Stimulated activated CD8-positive, alpha-beta memory T cell treated with anti-CD3 and anti-CD28 coated beads, Interleukin-7, amount 100 ng/mL, for 24 hours (primary cell): ENCODE results near the gene TTLL5.

Experiments used
- DNase-seq: peaks from one replicate; pipeline ENCODE4 v3.0.0-alpha.2; 2020; ENCODE audit warnings: low read depth

The TTLL5 gene

DNA sequence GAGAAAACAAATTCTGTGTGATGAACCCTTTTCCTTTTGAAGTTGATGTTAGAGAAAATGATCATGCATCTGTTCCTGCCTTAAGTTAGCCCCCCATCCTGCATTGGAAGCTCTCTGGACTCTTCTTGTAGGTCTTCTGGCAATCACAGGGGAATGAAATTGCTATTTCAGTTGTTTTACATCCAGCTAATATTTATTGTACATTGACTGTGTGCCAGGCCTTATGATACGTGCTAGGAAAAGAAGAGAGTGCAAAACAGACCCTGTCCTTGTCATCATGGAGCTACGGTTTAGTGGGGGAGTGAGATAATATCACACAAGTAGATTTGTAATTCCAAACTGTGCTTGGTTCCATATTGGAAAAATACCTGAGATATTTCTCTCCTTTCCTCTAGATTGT is 202.2 kb downstream of the TTLL5 start:
- no peak for DNase-seq

DNA sequence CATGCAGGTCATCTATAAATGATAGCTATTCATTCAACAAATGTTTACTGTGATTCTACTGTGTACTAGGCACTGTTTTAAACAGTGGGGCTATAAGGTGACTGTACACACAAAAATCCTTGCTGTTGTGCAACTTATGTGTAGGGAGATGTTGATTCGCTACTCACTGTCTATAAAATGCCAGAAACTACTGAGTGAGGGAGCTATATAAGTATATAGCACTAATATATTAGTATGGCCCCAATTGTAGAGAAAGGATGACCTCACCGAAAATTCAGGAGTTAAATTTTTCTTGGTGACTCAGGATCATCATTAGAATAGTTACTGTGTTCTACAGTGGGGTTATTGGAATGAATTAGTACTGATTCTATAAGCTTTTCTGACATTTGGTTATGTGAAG is 203.3 kb downstream of the TTLL5 start:
- DNase-seq = no peak

DNA sequence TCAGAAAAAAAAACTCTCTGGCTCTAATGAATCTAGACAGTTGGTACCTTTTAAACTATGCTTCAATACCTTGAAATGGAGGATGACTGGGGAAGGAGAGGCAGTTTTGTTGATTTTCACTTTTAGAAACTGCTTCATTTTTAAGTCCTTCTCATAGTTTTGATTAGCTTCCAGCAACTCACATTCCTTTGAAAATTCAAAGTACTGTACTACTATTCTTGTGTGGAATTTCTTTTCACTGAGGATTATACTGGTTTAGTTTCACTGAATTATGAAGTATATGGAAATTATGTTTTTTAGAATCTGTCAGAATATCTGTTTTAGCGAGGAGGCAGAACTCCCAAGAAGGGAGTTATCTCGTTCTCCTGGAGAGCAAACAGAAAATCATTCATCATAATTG is 204.5 kb downstream of the TTLL5 start:
- no peak for DNase-seq

DNA sequence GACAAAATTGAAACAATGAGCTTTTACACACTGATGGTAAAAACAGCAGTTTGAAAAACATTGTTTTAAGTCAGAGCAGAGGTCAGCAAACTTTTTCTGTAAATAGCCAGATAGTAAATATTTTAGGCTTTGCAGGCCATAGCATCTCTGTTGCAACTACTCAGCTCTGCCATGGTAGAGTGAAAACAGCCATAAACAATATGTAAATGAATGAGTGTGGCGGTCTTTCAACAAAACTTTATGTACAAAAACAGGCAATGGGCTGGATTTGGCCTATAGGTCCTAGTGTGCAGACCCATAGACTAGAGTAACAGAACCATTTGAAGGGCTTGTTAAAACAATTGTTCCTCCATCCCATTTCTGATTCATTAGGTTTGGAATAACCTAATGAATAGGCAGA is 205.9 kb downstream of the TTLL5 start:
- no peak for DNase-seq

DNA sequence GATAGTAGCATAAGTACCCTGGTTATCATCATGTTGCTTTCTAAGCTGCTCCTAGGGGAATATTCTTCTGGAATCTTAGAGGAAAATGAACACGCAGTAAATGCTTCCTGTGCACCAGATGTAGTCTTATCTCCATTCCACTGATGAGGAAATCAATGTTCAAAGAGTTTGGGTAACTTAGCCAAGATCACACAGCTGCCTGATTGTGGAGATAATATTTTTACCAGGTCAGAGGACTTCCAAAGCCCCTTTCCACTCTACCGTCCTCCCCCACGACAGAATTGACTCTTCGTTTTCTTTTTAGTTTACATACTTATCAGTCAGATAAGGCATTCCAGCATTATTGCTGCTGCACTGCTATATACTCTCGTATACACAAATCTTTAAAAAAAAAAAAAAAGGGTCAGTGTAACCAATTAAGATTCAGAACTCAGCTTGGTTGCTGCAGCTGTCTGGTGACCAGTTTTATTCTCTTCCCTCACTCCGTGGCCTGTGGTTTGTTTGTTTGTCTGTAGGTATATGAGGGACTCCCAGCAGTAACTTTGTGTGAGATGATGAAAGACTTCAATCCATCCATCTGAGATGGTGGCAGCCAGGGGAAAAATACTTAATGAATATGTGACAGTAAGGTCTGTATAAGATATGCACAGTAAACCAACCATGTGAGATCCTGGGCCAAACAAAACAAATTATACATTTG is 210.3 kb downstream of the TTLL5 start:
- DNase-seq = no peak

DNA sequence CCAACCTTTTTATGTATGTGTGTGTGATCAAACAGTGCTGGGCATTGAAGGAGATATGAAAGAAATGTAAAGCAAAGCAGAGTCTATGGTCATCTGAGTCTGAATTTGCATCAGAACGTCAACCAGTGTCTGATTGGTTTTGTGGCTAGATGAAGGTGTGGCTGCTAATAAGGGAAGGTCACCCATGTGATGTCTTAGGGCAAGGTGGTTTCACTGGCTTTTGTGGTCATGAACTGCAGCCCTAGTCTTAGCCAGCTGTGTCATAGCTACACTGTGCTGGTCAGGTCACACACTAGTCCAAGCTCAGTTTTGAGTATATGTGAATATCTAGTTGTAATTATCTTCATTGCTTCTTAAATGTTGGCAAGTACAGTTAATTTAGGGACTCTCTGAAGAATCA is 214.9 kb downstream of the TTLL5 start:
- no peak for DNase-seq

- DNase-seq = no peak
These were observed 215.5 kb downstream of the TTLL5 start for GRCh38 chr14:75876530-75876929.

- no peak for DNase-seq
These were observed 216.2 kb downstream of the TTLL5 start for GRCh38 chr14:75877292-75877691.

DNA sequence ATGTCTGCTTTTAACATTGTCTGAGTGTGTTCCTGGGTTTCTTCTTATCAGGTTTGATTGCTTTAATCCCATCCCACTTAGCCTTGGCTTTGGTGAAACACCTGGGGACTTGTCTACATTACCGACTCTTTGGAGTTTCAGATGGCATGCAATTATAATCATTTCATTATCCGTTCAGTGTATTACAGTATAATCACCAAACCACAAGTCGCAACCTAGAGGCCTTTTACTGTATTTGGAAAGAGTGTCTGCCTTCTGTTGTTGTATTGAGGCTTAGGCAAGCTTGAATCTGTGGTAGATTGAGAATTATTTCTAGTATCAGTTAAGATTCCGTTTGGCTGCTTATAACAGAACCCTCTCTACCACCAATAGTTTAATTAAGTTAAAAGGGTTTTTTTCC is 216.8 kb downstream of the TTLL5 start:
- DNase-seq = no peak

GRCh38 chr14:75879031-75879430 is 218.0 kb downstream of the TTLL5 start:
- DNase-seq = no peak

DNA sequence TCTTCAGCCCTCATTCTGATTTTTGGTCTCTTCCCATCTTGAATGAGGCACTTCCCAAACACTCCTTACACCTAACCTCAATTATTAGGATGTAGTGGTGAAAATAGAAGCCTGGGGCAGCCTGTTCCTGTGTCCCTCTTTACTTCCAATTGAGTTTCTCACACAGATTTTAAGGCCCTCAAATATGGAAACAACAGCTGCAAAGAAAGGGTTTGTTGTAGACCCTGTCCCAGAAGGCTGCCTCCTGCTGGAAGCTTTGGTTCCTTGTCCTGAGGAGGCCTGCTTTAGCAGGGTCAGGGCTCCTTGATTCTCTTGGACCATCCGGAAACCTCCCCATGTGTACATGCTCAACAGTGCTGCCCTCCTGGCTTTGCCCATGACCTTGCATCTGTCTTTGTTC is 219.5 kb downstream of the TTLL5 start:
- DNase-seq = no peak

- no peak for DNase-seq
These were observed 220.9 kb downstream of the TTLL5 start for GRCh38 chr14:75881994-75882393.

- no peak for DNase-seq
These were observed 223.2 kb downstream of the TTLL5 start for GRCh38 chr14:75884198-75884611.

- no peak for DNase-seq
These were observed 224.8 kb downstream of the TTLL5 start for GRCh38 chr14:75885829-75886228.

DNA sequence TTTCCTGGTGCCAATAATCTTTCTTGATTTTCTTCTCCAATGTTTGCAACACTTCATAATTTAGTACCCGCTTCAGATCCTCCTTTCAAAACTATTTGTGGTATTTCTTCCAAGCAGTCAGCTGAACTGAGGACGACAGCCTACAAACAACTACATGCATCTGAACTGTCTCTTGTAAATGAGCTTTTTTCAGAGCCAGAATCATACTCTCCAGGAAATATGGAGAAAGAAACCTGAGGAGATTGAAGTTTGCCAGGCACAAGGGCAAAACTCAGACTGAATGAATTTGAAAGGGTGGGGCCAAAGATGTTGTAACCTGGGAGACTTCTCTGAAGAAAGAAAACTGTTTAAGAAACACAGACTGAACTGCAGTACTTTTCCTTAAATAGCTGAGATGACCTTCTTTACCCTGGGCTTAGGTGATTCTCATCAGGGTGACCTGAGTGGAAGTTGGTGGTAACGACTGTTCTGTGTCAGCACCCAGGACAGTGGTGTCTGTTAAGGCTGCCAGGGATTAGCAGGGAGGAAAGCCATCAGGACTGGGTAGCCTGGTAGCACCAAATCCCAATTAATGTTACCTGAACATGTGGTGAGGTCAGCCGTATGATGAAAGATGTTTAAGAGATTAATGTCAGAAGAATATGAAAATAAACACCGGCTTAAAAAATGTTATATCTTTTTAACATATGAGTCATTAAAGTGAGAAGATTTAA is 225.7 kb downstream of the TTLL5 start:
- no peak for DNase-seq

DNA sequence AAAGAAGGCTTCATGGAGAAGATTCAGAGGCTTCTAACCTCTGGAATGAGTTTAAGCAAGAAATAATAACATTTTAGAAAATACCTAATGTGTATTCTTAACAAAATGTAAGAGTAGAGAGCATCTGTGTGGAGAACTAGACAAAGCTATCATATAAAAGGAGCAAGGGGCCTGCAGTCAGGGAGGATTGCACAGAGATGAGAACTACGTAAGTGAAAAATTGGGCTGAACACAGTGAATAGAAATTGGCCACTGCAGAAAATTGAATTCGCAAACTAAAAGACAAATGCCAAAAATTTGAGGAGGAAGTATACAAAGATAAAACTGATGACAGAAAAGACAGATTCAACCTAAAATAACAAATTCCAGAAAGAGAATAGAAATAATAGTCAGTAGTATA is 227.9 kb downstream of the TTLL5 start:
- DNase-seq = no peak

DNA sequence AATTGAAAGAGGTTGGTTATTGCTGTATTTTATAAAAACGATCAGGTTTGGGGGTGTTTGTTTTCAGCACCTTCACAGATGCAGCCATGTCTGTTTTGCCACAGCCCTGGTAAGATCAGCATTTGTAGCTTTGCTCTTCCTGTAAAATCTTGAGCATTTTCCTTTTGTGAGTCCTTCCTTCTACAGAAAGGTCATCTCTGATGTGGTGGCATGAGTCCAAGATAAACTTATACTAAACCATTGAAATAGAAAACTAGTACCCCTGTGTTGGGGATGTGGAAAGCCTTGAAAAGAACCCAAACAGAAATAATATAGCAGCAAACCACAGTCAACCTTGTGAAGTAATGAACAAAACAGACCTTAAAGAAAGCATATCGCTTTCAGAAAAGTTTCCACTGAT is 235.3 kb downstream of the TTLL5 start:
- DNase-seq = no peak

DNA sequence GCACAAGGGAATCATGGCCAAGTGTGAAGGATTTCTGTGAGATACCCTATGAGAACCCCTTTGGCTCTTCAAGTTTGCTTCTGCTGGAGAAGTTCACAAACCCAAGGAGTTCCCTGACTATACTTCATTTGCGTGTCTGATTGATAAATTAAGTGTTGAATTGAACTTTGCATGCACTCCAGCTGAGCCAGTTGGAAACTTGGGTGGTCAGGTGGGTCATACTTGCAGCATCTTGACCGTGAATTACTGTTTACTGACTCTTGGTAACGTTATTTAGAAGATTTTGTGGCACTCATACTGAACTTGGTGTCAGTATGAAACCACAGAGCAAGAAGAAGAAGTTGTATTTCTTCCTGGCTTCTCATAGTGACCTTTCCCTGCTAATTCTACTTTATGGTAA is 243.3 kb downstream of the TTLL5 start:
- no peak for DNase-seq

DNA sequence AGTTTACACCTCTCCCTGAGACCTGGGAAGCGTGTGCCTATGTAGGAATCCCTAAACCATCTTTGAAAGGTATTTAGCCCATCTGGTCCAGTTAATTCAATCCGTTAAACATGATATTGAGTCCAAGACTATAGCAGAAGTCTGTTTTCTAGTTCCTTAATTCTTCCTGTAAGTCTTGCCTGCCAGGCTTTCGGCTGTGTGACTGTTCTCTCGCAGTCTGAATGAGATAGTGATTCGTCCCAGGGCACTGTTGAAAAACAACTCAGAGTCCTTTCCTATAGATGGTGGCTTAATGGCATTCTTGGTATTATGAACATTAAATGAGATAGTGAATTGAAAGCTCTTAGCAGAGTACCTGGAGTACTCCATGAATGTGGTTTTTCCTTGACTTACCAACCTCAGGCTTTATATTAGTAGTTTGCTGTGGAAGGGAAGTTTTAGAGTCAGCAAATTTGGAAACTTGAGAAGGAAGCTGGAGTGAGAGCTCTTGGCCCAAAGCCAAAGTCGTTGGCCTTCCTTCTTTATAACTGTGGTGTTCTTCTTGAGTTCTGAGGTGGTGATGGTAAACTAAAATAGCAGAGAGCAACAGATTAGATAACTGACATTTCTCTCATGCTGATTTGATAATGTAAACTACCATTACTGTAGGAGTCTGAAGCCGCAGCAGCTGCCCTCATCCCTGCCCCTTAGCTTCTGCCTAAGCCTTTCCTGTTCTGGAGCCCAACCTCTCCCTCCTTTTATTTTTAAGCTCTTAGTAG is 244.3 kb downstream of the TTLL5 start:
- DNase-seq = no peak

GRCh38 chr14:75906228-75906627 is 245.2 kb downstream of the TTLL5 start:
- DNase-seq = no peak

GRCh38 chr14:75906680-75907280 is 245.7 kb downstream of the TTLL5 start:
- DNase-seq = peak; percentile 38

DNA sequence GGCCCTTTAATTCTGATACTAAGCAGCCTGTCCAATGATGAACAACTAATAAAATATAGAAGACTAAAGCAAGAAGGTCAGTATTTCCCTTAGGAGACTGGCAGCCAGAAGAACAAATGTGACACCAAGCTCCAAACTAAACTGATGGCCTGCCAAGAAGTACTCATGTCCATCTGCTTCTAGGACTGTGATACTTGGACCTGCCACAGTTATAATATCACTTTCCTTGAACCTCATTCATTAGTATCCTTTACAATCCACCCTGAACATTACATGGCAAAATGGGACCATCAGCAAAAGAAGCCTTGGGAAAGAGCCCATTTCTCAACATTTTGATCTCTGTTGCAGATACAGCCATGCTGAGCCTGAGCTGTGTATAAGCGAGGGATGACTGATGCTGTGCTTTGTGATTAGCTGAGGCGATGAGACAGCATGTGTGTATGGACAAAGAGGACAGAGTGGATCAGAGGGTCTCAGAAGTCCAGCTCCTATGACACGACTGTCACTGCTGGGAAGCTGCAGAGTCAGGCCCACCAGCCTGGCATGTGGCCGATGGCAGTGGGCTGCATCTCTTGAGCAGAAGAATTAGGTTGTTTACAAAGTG is 246.8 kb downstream of the TTLL5 start:
- no peak for DNase-seq
